ENCODE measurements around the gene HCFC1R1.
A peak's percentile ranks its signal among the peaks of the same experiment; 100 is the strongest.

Gene HCFC1R1

DNA sequence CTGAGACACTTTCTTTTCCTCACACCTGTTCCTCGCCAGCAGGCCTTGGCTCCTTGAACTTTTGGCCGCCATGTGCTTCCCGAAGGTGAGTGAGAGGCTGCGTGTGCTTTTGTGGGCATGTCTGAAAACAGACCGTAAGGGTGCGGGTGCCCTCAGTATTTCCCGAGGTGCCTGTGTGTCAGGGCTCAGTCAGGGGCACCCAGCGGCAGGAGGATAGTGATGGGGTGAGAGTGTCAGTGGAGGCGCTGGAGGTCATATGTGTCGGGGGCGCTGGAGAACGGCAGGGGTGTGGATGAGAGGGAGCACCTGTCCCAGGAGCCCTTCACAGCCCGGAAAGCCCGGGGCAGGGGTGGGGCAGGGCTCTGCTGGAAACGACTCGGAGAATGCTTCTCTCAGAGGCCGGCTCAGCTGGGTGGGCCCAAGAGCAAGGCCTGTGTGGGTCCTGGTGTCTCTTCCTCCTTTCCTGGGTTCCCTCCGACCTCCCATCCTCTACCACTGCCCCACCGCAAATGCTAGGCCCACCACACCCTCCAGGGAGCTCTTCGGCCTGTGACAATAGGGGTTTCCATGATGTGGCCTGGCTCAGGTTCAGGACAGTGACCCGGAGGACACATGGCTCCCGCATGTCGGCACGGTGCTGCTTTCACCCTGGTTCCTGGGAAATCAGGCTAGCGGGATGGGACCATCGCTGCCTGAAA is 42.1 kb upstream of the HCFC1R1 start:
- no peak for TF ChIP-seq PAX5 (IDR thresholded peaks at IDR 0.05; ENCODE audit: insufficient read depth, low read length, severe bottlenecking)
- TF ChIP-seq TAF1 (IDR thresholded peaks at IDR 0.05; ENCODE audit: low read depth, low read length), result no peak
- TF ChIP-seq POU2F2 (IDR thresholded peaks at IDR 0.05; ENCODE audit: low read depth, low read length), result no peak
- no peak for TF ChIP-seq POLR2A (IDR thresholded peaks at IDR 0.05; ENCODE audit: low read depth, low read length)
- TF ChIP-seq SPI1 (IDR thresholded peaks at IDR 0.05; ENCODE audit: low read depth, low read length), result no peak
- no peak for TF ChIP-seq POLR2AphosphoS5 (IDR thresholded peaks at IDR 0.05; ENCODE audit: low read depth, low read length)
- no peak for DNase-seq (ENCODE audit: insufficient read length, low spot score)
- no peak for FAIRE-seq

DNA sequence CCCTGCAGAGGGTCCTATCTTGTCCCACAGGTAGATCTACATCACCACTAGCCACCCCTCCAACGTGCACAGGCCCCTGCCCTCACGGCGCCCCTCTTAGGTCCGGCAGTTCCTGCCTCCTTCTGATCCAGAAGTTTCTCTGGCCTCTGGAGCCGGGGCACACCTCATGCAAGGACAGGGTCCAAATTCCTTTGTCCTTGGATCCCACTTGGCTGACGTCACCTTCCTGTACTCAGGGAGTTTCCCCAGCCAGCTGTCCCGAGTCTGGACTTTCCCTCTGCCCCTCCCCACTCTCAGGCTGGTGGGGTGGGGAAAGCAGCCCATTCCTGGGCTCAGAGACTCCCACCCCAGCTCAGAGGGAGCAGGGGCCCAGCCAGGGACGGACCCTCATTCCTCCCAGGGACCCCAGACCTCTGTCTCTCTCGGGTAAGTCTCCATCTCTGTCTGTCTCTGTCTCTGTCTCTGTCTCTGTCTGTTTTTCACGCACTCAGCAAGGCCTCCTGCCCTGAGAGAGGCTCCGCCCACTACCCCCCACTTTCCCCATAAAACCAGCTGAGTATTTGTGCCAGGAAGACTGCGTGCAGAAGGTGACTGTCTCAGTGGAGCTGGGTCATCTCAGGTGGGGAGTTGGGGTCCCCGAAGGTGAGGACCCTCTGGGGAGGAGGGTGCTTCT is 41.5 kb upstream of the HCFC1R1 start, which contains the start of gene IL32:
Gene IL32 (plus strand): TSS at position 572 of the 673 bp plus-strand sequence. CDS start 172 bp downstream, outside the sequence.
- TF ChIP-seq POLR2AphosphoS5 (IDR thresholded peaks at IDR 0.05; ENCODE audit: low read depth, low read length), result peak; percentile 53; the same call in 1 of the 2 replicates
- TF ChIP-seq TAF1 (IDR thresholded peaks at IDR 0.05; ENCODE audit: low read depth, low read length), result no peak
- FAIRE-seq (peak; percentile 45), DNase-seq (ENCODE audit: insufficient read length, low spot score) (no peak)

DNA sequence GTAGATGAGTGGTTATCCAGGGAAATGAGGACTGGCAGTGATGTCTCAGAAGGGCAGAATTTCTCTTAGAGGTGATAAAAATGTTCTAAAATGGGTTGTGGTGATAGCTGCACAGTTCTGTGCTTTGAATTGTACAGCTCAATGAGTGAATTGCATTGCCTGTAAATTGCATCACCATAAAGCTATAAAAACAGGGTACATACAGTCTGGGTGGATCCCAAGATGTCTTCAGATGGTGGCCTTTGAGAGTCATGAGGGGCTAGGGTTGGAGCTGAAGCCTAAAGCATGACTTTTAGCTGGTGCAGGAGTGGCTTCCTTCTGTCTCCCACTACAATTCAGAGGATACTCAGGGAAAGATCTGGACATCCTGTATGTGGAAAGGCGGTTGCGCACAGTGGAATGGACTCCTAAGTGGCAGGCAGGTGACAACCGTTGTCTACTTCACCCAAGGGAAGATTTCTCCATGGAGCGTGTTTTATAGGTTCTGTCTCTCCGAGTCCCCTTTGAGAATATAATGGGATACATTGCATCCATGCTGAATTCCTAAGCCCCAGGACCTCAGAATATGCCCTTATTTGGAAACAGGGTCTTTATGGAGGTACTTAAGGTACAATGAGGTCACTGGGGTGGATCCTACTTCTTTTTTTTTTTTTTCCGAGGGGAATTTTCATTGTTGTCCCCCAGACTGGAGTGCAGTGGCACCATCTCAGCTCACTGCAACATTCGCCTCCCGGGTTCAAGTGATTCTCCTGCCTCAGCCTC is 40.1 kb upstream of the HCFC1R1 start:
- TF ChIP-seq POU2F2 (IDR thresholded peaks at IDR 0.05; ENCODE audit: low read depth, low read length), result no peak
- TF ChIP-seq TAF1 (IDR thresholded peaks at IDR 0.05; ENCODE audit: low read depth, low read length), result no peak
- no peak for TF ChIP-seq SPI1 (IDR thresholded peaks at IDR 0.05; ENCODE audit: low read depth, low read length)
- TF ChIP-seq POLR2AphosphoS5 (IDR thresholded peaks at IDR 0.05; ENCODE audit: low read depth, low read length), result no peak
- TF ChIP-seq PAX5 (IDR thresholded peaks at IDR 0.05; ENCODE audit: insufficient read depth, low read length, severe bottlenecking), result no peak
- TF ChIP-seq POLR2A (IDR thresholded peaks at IDR 0.05; ENCODE audit: low read depth, low read length), result no peak
- DNase-seq (ENCODE audit: insufficient read length, low spot score) (no peak), FAIRE-seq (no peak)

DNA sequence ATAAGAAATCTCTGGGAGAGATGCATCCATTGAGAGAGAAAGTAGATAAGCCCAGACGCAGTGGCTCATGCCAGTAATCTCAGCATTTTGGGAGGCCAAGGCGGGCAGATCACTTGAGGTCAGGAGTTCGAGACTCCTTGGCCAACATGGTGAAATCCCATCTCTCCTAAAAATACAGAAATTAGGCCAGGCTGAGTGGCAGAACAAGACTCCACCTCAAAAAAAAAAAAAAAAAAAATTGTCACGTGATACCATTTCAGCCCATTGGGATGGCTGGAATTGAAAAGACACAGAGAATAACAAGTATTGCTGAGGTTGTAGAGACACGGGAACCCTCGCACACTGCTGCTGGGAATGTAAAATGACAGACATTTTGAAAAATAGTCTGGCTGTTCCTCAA is 38.8 kb upstream of the HCFC1R1 start:
- no peak for DNase-seq (ENCODE audit: insufficient read length, low spot score)
- FAIRE-seq, result no peak
- TF ChIP-seq POLR2AphosphoS5 (IDR thresholded peaks at IDR 0.05; ENCODE audit: low read depth, low read length) (no peak), PAX5 (IDR thresholded peaks at IDR 0.05; ENCODE audit: insufficient read depth, low read length, severe bottlenecking) (no peak), POLR2A (IDR thresholded peaks at IDR 0.05; ENCODE audit: low read depth, low read length) (no peak)

DNA sequence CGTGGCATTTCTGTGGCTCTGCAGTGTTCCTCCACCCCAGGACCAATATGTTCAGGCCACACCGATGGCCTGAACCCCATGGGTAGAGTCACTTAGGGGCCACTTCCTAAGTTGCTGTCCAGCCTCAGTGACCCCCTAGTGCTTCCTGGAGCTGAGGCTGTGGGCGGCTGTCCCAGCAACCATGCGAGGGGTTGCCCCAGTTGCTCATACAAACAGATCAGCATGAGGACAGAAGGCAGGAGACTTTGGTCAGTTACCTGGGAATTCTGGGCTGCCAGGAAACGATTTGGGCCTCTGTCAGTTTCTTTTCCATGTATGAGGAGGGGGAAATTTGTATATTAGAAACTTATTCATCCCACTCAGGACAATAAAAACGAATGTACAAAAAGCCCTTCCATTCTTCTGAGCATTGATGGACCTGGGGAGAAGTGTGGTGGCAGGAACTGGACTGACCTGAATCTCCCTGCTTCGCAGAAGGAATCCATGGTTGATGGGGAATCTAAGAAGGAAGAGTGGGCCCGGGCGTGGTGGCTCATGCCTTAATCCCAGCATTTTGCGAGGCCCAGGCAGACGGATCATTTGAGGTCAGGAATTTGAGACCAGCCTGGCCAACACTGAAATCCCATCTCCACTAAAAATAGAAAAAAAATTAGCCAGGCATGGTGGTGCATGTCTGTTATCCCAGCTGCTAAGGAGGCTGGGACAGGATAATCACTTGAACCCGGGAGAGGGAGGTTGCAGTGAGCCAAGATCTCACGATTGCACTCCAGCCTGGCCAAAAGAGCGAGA is 36.8 kb upstream of the HCFC1R1 start:
- FAIRE-seq (no peak), DNase-seq (ENCODE audit: insufficient read length, low spot score) (no peak)
- TF ChIP-seq POLR2AphosphoS5 (IDR thresholded peaks at IDR 0.05; ENCODE audit: low read depth, low read length) (no peak), PAX5 (IDR thresholded peaks at IDR 0.05; ENCODE audit: insufficient read depth, low read length, severe bottlenecking) (no peak), SPI1 (IDR thresholded peaks at IDR 0.05; ENCODE audit: low read depth, low read length) (no peak), TAF1 (IDR thresholded peaks at IDR 0.05; ENCODE audit: low read depth, low read length) (no peak), POLR2A (IDR thresholded peaks at IDR 0.05; ENCODE audit: low read depth, low read length) (no peak), POU2F2 (IDR thresholded peaks at IDR 0.05; ENCODE audit: low read depth, low read length) (no peak)

DNA sequence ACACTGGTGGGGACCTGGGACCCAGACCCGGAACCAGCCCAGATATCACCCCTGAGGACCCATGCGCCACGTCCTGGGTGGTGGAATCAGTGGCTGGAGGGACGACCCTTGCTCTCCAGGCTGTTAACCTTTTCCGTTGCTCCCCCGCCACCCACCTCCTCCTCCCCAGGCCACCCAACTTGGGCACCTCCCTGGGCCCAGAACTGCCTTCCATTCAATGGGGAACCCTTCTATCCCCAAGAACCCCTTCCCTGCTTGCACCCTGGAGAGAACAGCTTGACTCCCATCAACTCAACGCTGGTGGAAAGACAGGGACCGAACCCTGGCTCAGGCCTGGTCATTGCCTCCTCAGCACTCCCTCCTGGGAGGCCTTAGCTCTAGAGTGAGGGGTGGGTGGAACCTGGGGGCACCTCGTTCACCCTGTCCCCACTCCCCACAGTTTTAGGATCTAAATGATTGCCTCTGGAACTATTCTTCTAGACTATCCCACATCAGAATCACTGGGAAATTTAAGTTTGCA is 36.0 kb upstream of the HCFC1R1 start:
- TF ChIP-seq POLR2AphosphoS5 (IDR thresholded peaks at IDR 0.05; ENCODE audit: low read depth, low read length), result no peak
- TF ChIP-seq POLR2A (IDR thresholded peaks at IDR 0.05; ENCODE audit: low read depth, low read length), result no peak
- no peak for TF ChIP-seq SPI1 (IDR thresholded peaks at IDR 0.05; ENCODE audit: low read depth, low read length)
- TF ChIP-seq POU2F2 (IDR thresholded peaks at IDR 0.05; ENCODE audit: low read depth, low read length), result no peak
- no peak for TF ChIP-seq PAX5 (IDR thresholded peaks at IDR 0.05; ENCODE audit: insufficient read depth, low read length, severe bottlenecking)
- TF ChIP-seq TAF1 (IDR thresholded peaks at IDR 0.05; ENCODE audit: low read depth, low read length), result no peak
- no peak for DNase-seq (ENCODE audit: insufficient read length, low spot score)
- FAIRE-seq, result no peak

DNA sequence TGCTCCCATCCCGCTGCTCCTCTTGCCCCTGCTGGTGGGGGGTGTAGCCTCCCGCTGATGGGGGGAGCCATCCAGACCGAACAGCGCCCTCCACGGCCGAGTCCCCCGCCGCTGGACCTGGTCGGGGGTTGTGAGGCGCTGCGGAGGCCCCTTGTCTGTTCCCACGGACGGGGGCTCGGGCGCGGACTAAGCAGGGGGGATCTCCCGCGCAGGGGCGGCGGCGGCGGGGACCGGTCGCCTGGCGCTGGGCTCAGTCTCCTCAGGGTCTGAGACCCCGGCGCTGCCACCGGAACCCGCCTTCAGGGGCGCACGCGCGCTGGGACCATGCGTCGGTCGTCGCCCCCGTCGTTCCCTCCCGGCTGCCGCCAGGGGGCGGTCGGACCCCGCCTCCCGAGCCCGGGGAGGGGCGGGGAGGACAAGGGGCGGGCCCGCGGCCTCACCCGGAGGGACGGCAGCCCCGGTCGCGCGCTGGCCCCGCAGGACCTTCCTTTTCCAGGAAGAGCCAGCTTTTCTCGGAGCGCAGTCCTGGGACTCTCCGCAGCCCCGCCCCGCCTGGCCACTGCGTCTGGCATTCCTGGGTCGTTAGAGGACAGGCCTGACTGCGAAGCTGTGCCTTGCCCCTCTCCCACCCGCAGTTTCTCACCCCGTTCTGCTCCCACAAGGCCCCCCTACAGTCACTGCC is 35.4 kb upstream of the HCFC1R1 start:
- no peak for TF ChIP-seq SPI1 (IDR thresholded peaks at IDR 0.05; ENCODE audit: low read depth, low read length)
- TF ChIP-seq PAX5 (IDR thresholded peaks at IDR 0.05; ENCODE audit: insufficient read depth, low read length, severe bottlenecking), result peak; percentile 74
- FAIRE-seq (peak; percentile 96), DNase-seq (ENCODE audit: insufficient read length, low spot score) (peak; percentile 95)

DNA sequence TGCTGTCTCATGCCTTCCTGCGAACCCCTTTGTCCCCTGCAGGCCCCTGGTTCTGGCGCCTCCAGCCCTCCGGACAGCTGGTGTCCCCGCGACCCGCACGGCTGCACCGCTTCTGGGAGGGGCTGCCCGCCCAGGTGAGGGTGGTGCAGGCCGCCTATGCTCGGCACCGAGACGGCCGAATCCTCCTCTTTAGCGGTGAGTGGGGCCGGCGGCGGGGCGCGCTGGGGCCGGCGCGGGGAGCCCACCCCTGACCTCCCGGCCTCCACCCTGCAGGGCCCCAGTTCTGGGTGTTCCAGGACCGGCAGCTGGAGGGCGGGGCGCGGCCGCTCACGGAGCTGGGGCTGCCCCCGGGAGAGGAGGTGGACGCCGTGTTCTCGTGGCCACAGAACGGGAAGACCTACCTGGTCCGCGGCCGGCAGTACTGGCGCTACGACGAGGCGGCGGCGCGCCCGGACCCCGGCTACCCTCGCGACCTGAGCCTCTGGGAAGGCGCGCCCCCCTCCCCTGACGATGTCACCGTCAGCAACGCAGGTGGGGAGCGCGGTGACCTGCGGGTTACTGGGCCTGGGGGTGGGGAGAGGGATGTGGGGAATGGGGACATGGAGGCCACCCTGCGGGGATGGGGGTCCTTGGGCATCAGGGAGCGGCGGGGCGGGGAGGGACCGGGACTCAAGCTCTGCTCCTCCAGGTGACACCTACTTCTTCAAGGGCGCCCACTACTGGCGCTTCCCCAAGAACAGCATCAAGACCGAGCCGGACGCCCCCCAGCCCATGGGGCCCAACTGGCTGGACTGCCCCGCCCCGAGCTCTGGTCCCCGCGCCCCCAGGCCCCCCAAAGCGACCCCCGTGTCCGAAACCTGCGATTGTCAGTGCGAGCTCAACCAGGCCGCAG is 34.6 kb upstream of the HCFC1R1 start:
- FAIRE-seq (peak; percentile 74), DNase-seq (ENCODE audit: insufficient read length, low spot score) (no peak)
- no peak for TF ChIP-seq SPI1 (IDR thresholded peaks at IDR 0.05; ENCODE audit: low read depth, low read length)
- TF ChIP-seq POLR2A (IDR thresholded peaks at IDR 0.05; ENCODE audit: low read depth, low read length), result no peak
- no peak for TF ChIP-seq TAF1 (IDR thresholded peaks at IDR 0.05; ENCODE audit: low read depth, low read length)
- no peak for TF ChIP-seq PAX5 (IDR thresholded peaks at IDR 0.05; ENCODE audit: insufficient read depth, low read length, severe bottlenecking)
- TF ChIP-seq POLR2AphosphoS5 (IDR thresholded peaks at IDR 0.05; ENCODE audit: low read depth, low read length), result no peak
- TF ChIP-seq POU2F2 (IDR thresholded peaks at IDR 0.05; ENCODE audit: low read depth, low read length), result no peak

Data from GM12891 (cell line).